Measurements from ENCODE around the gene ALDH3B2.
"Not testable (repeated sequence)": the region's sequence is repeated elsewhere in the genome, so short reads cannot be mapped to it uniquely, and the experiment has no call there.

Gene ALDH3B2

GRCh38 chr11:67700141-67700540, 25.7 kb upstream of the ALDH3B2 start:
- Histone ChIP-seq H3K27me3 (ENCODE audit: insufficient read depth, low read length) (no peaks in the 10 kb centered on the region), H3K4me3 (ENCODE audit: low read length) (no peak overlapping the region), H3K27ac (ENCODE audit: low read length) (no peak overlapping the region), H3K4me1 (ENCODE audit: insufficient read depth, low read length) (no peaks in the 10 kb centered on the region), H3K9ac (ENCODE audit: low read depth, low read length) (no peak overlapping the region), H3K36me3 (ENCODE audit: insufficient read depth, low read depth, low read length) (no peaks in the 10 kb centered on the region), H3K9me3 (ENCODE audit: insufficient read depth, low read depth, low read length) (peaks cover 3% of the 10 kb centered on the region; the same call in 1 of the 2 replicates)

GRCh38 chr11:67699521-67699920, 25.1 kb upstream of the ALDH3B2 start:
- H3K27ac ChIP-seq (ENCODE audit: low read length), result no peak overlapping the region
- H3K9me3 ChIP-seq (ENCODE audit: insufficient read depth, low read depth, low read length), result peaks cover 3% of the 10 kb centered on the region; the same call in 1 of the 2 replicates
- no peaks in the 10 kb centered on the region for H3K36me3 ChIP-seq (ENCODE audit: insufficient read depth, low read depth, low read length)
- no peaks in the 10 kb centered on the region for H3K27me3 ChIP-seq (ENCODE audit: insufficient read depth, low read length)
- H3K4me1 ChIP-seq (ENCODE audit: insufficient read depth, low read length), result no peaks in the 10 kb centered on the region
- H3K4me3 ChIP-seq (ENCODE audit: low read length), result no peak overlapping the region
- H3K9ac ChIP-seq (ENCODE audit: low read depth, low read length), result no peak overlapping the region

- Histone ChIP-seq H3K4me3 (ENCODE audit: low read length) (no peak overlapping the region), H3K4me1 (ENCODE audit: insufficient read depth, low read length) (no peaks in the 10 kb centered on the region), H3K9me3 (ENCODE audit: insufficient read depth, low read depth, low read length) (peaks cover 3% of the 10 kb centered on the region; the same call in 1 of the 2 replicates), H3K27me3 (ENCODE audit: insufficient read depth, low read length) (no peaks in the 10 kb centered on the region), H3K27ac (ENCODE audit: low read length) (no peak overlapping the region), H3K36me3 (ENCODE audit: insufficient read depth, low read depth, low read length) (no peaks in the 10 kb centered on the region), H3K9ac (ENCODE audit: low read depth, low read length) (no peak overlapping the region)
Measured at GRCh38 chr11:67698247-67698646, 23.8 kb upstream of the ALDH3B2 start.

- no peaks in the 10 kb centered on the region for H3K27me3 ChIP-seq (ENCODE audit: insufficient read depth, low read length)
- no peak overlapping the region for H3K9ac ChIP-seq (ENCODE audit: low read depth, low read length)
- H3K4me3 ChIP-seq (ENCODE audit: low read length), result no peak overlapping the region
- H3K27ac ChIP-seq (ENCODE audit: low read length), result no peak overlapping the region
- H3K9me3 ChIP-seq (ENCODE audit: insufficient read depth, low read depth, low read length), result peaks cover 3% of the 10 kb centered on the region; the same call in 1 of the 2 replicates
- no peaks in the 10 kb centered on the region for H3K36me3 ChIP-seq (ENCODE audit: insufficient read depth, low read depth, low read length)
- H3K4me1 ChIP-seq (ENCODE audit: insufficient read depth, low read length), result no peaks in the 10 kb centered on the region
Measured at GRCh38 chr11:67697846-67698245, 23.4 kb upstream of the ALDH3B2 start.

- H3K4me1 ChIP-seq (ENCODE audit: insufficient read depth, low read length), result no peaks in the 10 kb centered on the region
- no peaks in the 10 kb centered on the region for H3K36me3 ChIP-seq (ENCODE audit: insufficient read depth, low read depth, low read length)
- H3K9ac ChIP-seq (ENCODE audit: low read depth, low read length), result no peak overlapping the region
- H3K27ac ChIP-seq (ENCODE audit: low read length), result no peak overlapping the region
- no peaks in the 10 kb centered on the region for H3K27me3 ChIP-seq (ENCODE audit: insufficient read depth, low read length)
- no peak overlapping the region for H3K4me3 ChIP-seq (ENCODE audit: low read length)
- peaks cover 3% of the 10 kb centered on the region; the same call in 1 of the 2 replicates for H3K9me3 ChIP-seq (ENCODE audit: insufficient read depth, low read depth, low read length)
Measured at GRCh38 chr11:67696998-67697397, 22.6 kb upstream of the ALDH3B2 start.

GRCh38 chr11:67695606-67696005, 21.2 kb upstream of the ALDH3B2 start:
- H3K4me3 ChIP-seq (ENCODE audit: low read length), result no peak overlapping the region
- H3K9me3 ChIP-seq (ENCODE audit: insufficient read depth, low read depth, low read length), result peaks cover 3% of the 10 kb centered on the region; the same call in 1 of the 2 replicates
- no peaks in the 10 kb centered on the region for H3K4me1 ChIP-seq (ENCODE audit: insufficient read depth, low read length)
- H3K27me3 ChIP-seq (ENCODE audit: insufficient read depth, low read length), result no peaks in the 10 kb centered on the region
- H3K9ac ChIP-seq (ENCODE audit: low read depth, low read length), result no peak overlapping the region
- H3K27ac ChIP-seq (ENCODE audit: low read length), result no peak overlapping the region
- H3K36me3 ChIP-seq (ENCODE audit: insufficient read depth, low read depth, low read length), result no peaks in the 10 kb centered on the region

GRCh38 chr11:67694875-67695555, 20.6 kb upstream of the ALDH3B2 start:
- H3K9me3 ChIP-seq (ENCODE audit: insufficient read depth, low read depth, low read length), result peaks cover 3% of the 10 kb centered on the region; the same call in 1 of the 2 replicates
- H3K27ac ChIP-seq (ENCODE audit: low read length), result no peak overlapping the region
- no peak overlapping the region for H3K4me3 ChIP-seq (ENCODE audit: low read length)
- H3K9ac ChIP-seq (ENCODE audit: low read depth, low read length), result no peak overlapping the region
- no peaks in the 10 kb centered on the region for H3K36me3 ChIP-seq (ENCODE audit: insufficient read depth, low read depth, low read length)
- no peaks in the 10 kb centered on the region for H3K27me3 ChIP-seq (ENCODE audit: insufficient read depth, low read length)
- H3K4me1 ChIP-seq (ENCODE audit: insufficient read depth, low read length), result no peaks in the 10 kb centered on the region

- Histone ChIP-seq H3K4me3 (ENCODE audit: low read length) (no peak overlapping the region), H3K36me3 (ENCODE audit: insufficient read depth, low read depth, low read length) (no peaks in the 10 kb centered on the region), H3K9ac (ENCODE audit: low read depth, low read length) (no peak overlapping the region), H3K4me1 (ENCODE audit: insufficient read depth, low read length) (no peaks in the 10 kb centered on the region), H3K9me3 (ENCODE audit: insufficient read depth, low read depth, low read length) (no peaks in the 10 kb centered on the region; the same call in none of the 2 replicates), H3K27ac (ENCODE audit: low read length) (no peak overlapping the region), H3K27me3 (ENCODE audit: insufficient read depth, low read length) (no peaks in the 10 kb centered on the region)
Measured at GRCh38 chr11:67691149-67691548, 16.7 kb upstream of the ALDH3B2 start.

- H3K4me1 ChIP-seq (ENCODE audit: insufficient read depth, low read length), result no peaks in the 10 kb centered on the region; the same call in 1 of the 2 replicates
- no peaks in the 10 kb centered on the region; the same call in 1 of the 2 replicates for H3K9me3 ChIP-seq (ENCODE audit: insufficient read depth, low read depth, low read length)
- H3K4me3 ChIP-seq (ENCODE audit: low read length), result no peak overlapping the region
- no peak overlapping the region for H3K27ac ChIP-seq (ENCODE audit: low read length)
- no peaks in the 10 kb centered on the region for H3K36me3 ChIP-seq (ENCODE audit: insufficient read depth, low read depth, low read length)
- H3K27me3 ChIP-seq (ENCODE audit: insufficient read depth, low read length), result no peaks in the 10 kb centered on the region
- H3K9ac ChIP-seq (ENCODE audit: low read depth, low read length), result no peak overlapping the region
Measured at GRCh38 chr11:67689178-67689577, 14.8 kb upstream of the ALDH3B2 start.

- H3K36me3 ChIP-seq (ENCODE audit: insufficient read depth, low read depth, low read length), result no peaks in the 10 kb centered on the region
- no peak overlapping the region for H3K9ac ChIP-seq (ENCODE audit: low read depth, low read length)
- no peak overlapping the region for H3K27ac ChIP-seq (ENCODE audit: low read length)
- no peaks in the 10 kb centered on the region; the same call in none of the 2 replicates for H3K4me1 ChIP-seq (ENCODE audit: insufficient read depth, low read length)
- H3K9me3 ChIP-seq (ENCODE audit: insufficient read depth, low read depth, low read length), result no peaks in the 10 kb centered on the region; the same call in 1 of the 2 replicates
- H3K4me3 ChIP-seq (ENCODE audit: low read length), result no peak overlapping the region
- H3K27me3 ChIP-seq (ENCODE audit: insufficient read depth, low read length), result no peaks in the 10 kb centered on the region
Measured at GRCh38 chr11:67687986-67688385, 13.6 kb upstream of the ALDH3B2 start.

GRCh38 chr11:67685641-67686332, 11.4 kb upstream of the ALDH3B2 start:
- H3K4me1 ChIP-seq (ENCODE audit: insufficient read depth, low read length); H3K4me3 ChIP-seq (ENCODE audit: low read length); H3K27ac ChIP-seq (ENCODE audit: low read length); H3K9me3 ChIP-seq (ENCODE audit: insufficient read depth, low read depth, low read length); H3K27me3 ChIP-seq (ENCODE audit: insufficient read depth, low read length); H3K9ac ChIP-seq (ENCODE audit: low read depth, low read length); H3K36me3 ChIP-seq (ENCODE audit: insufficient read depth, low read depth, low read length): not testable (repeated sequence)
